Activated CD4-positive, alpha-beta T cell treated with anti-CD3 and anti-CD28 coated beads, Interleukin-2, amount 50 U/mL, for 24 hours (primary cell): ENCODE measurements around the gene PDE4D.

Experiments
- DNase-seq, 2 donors: peaks; one replicate each; pipeline ENCODE4 v3.0.0-alpha.2; 2020; ENCODE audit warnings: low read depth in 1 of 2, low spot score in 1 of 2

Gene PDE4D

GRCh38 chr5:59268756-59269415 is 624.6 kb downstream of the PDE4D start:
- no peak for DNase-seq

GRCh38 chr5:59267033-59267432 is 626.5 kb downstream of the PDE4D start:
- DNase-seq: no peak

- DNase-seq: no peak
Observed at GRCh38 chr5:59266410-59266809, 627.1 kb downstream of the PDE4D start.

- DNase-seq: no peak
Observed at GRCh38 chr5:59264639-59265245, 628.8 kb downstream of the PDE4D start.

- DNase-seq: no peak
Observed at GRCh38 chr5:59264013-59264412, 629.5 kb downstream of the PDE4D start.

- DNase-seq: no peak
Observed at GRCh38 chr5:59261969-59262368, 631.6 kb downstream of the PDE4D start.

- no peak for DNase-seq
Observed at GRCh38 chr5:59260973-59261372, 632.6 kb downstream of the PDE4D start.

- DNase-seq: no peak
Observed at GRCh38 chr5:59260200-59260599, 633.3 kb downstream of the PDE4D start.

GRCh38 chr5:59259237-59259636 is 634.3 kb downstream of the PDE4D start:
- DNase-seq: no peak

GRCh38 chr5:59257488-59258400 is 635.8 kb downstream of the PDE4D start:
- DNase-seq: no peak

- no peak for DNase-seq
Observed at GRCh38 chr5:59256331-59256730, 637.2 kb downstream of the PDE4D start.

- no peak for DNase-seq
Observed at GRCh38 chr5:59254055-59254687, 639.4 kb downstream of the PDE4D start.

- no peak for DNase-seq
Observed at GRCh38 chr5:59253625-59254024, 639.9 kb downstream of the PDE4D start.

- no peak for DNase-seq
Observed at GRCh38 chr5:59251627-59252026, 641.9 kb downstream of the PDE4D start.

GRCh38 chr5:59249726-59250125 is 643.8 kb downstream of the PDE4D start:
- DNase-seq: no peak

GRCh38 chr5:59249160-59249559 is 644.4 kb downstream of the PDE4D start:
- no peak for DNase-seq

GRCh38 chr5:59246882-59247281 is 646.6 kb downstream of the PDE4D start:
- DNase-seq: no peak

GRCh38 chr5:59246145-59246869 is 647.2 kb downstream of the PDE4D start:
- no peak for DNase-seq

- DNase-seq: no peak
Observed at GRCh38 chr5:59245198-59245597, 648.3 kb downstream of the PDE4D start.

- DNase-seq: no peak
Observed at GRCh38 chr5:59241552-59241951, 652.0 kb downstream of the PDE4D start.

GRCh38 chr5:59241119-59241518 is 652.4 kb downstream of the PDE4D start:
- DNase-seq: no peak
